ENCODE results near the gene AMER2. TPM values are rescaled to one million over a fixed set of nuclear protein-coding genes. Genes with fewer than 3 reads are reported as not detected.

Gene AMER2
- total RNA-seq, 2 donors from 2014 or later, result 0.18 to 0.34 TPM

GRCh38 chr13:25170554-25171111 is 1.5 kb downstream of the AMER2 start:
- H3K9me3 ChIP-seq, result no peaks in the 10 kb centered on the region
- whole genome bisulfite sequencing, result 2% methylated on average over 70 of the region's 75 CpGs
- H3K4me1 ChIP-seq (replicated peaks), result no peaks in the 10 kb centered on the region
- H3K27me3 ChIP-seq (replicated peaks; ENCODE audit: insufficient read depth), result peaks cover 11% of the 10 kb centered on the region
- H3K36me3 ChIP-seq, result no peaks in the 10 kb centered on the region
- no peak overlapping the region for H3K27ac ChIP-seq
- H3K4me3 ChIP-seq, result peak overlapping the region; percentile 21 to 34
- TF ChIP-seq POLR2AphosphoS5 (IDR thresholded peaks at IDR 0.05) (no peak), POLR2A (IDR thresholded peaks at IDR 0.05) (no peak), CTCF (IDR thresholded peaks at IDR 0.05) (no peak)
- intact Hi-C loops (cut with DNase I), result no loop called here
- DNase-seq (ENCODE audit: low spot score), result no peak

GRCh38 chr13:25169951-25170553 is 2.0 kb downstream of the AMER2 start:
- peaks cover 11% of the 10 kb centered on the region for H3K27me3 ChIP-seq (replicated peaks; ENCODE audit: insufficient read depth)
- H3K4me3 ChIP-seq, result peak overlapping the region in 1 of 2 donors; percentile 34

GRCh38 chr13:25169356-25169755 is 2.7 kb downstream of the AMER2 start:
- Histone ChIP-seq H3K9me3 (no peaks in the 10 kb centered on the region), H3K4me3 (no peak overlapping the region), H3K36me3 (no peaks in the 10 kb centered on the region), H3K4me1 (replicated peaks) (no peaks in the 10 kb centered on the region), H3K27me3 (replicated peaks; ENCODE audit: insufficient read depth) (peaks cover 11% of the 10 kb centered on the region), H3K27ac (no peak overlapping the region)
- intact Hi-C loops (cut with DNase I), result no loop called here
- no peak for TF ChIP-seq CTCF (IDR thresholded peaks at IDR 0.05)
- TF ChIP-seq POLR2AphosphoS5 (IDR thresholded peaks at IDR 0.05), result no peak
- 76% methylated on average over 12 of the region's 12 CpGs for WGBS
- DNase-seq (ENCODE audit: low spot score), result no peak

More at GRCh38 chr13:25169951-25170553, 2.0 kb downstream of the AMER2 start:
- H3K4me1 ChIP-seq (replicated peaks), result no peaks in the 10 kb centered on the region
- no peak for DNase-seq (ENCODE audit: low spot score)
- H3K27ac ChIP-seq, result no peak overlapping the region
- intact Hi-C loops (cut with DNase I), result no loop called here
- 75% methylated on average over 37 of the region's 37 CpGs for WGBS
- no peak for TF ChIP-seq POLR2A (IDR thresholded peaks at IDR 0.05)
- no peak for TF ChIP-seq CTCF (IDR thresholded peaks at IDR 0.05)
- TF ChIP-seq POLR2AphosphoS5 (IDR thresholded peaks at IDR 0.05), result no peak
- H3K36me3 ChIP-seq, result no peaks in the 10 kb centered on the region
- no peaks in the 10 kb centered on the region for H3K9me3 ChIP-seq

GRCh38 chr13:25168790-25169189 is 3.3 kb downstream of the AMER2 start:
- Histone ChIP-seq H3K9me3 (no peaks in the 10 kb centered on the region), H3K4me1 (replicated peaks) (no peaks in the 10 kb centered on the region), H3K27ac (no peak overlapping the region), H3K27me3 (replicated peaks; ENCODE audit: insufficient read depth) (peaks cover 11% of the 10 kb centered on the region), H3K4me3 (no peak overlapping the region), H3K36me3 (no peaks in the 10 kb centered on the region)
- DNase-seq (ENCODE audit: low spot score), result no peak
- WGBS, result 17% methylated on average over 3 of the region's 3 CpGs
- TF ChIP-seq CTCF (IDR thresholded peaks at IDR 0.05), result no peak
- TF ChIP-seq POLR2AphosphoS5 (IDR thresholded peaks at IDR 0.05), result no peak
- no peak for TF ChIP-seq POLR2A (IDR thresholded peaks at IDR 0.05)
- intact Hi-C loops (cut with DNase I), result no loop called here
